Right renal pelvis (tissue), 4 donors: Measurements from ENCODE around the gene SMAD7. TPM values are rescaled to one million over a fixed set of nuclear protein-coding genes. Genes with fewer than 3 reads are reported as not detected.

Source experiments
- DNase-seq, 4 donors: peaks; one replicate each; pipeline ENCODE4 v3.0.0-alpha.2; 2013; ENCODE audit warnings: low read depth in 4 of 4, low spot score in 3 of 4, missing footprints in 1 of 4
- polyA plus RNA-seq, 4 donors: library from polyadenylated mRNA; unstranded; fragments of 120-200 nt; gene quantifications; one replicate each; pipeline ENCODE4 v1.2.1, GENCODE V29; 2013; ENCODE audit not compliant: insufficient read length in 4 of 4

SMAD7 gene
- 10 to 100 TPM; 66.6 to 73.8 (median 69.0) TPM for polyA plus RNA-seq

GRCh38 chr18:48950536-48951447, at the start of gene SMAD7:
SMAD7 (minus strand) TSS chr18:48950965; CDS start chr18:48950424, 541 bp downstream.
- DNase-seq: no peak

GRCh38 chr18:48999569-48999968, 48.8 kb upstream of the SMAD7 start:
- no peak for DNase-seq

GRCh38 chr18:48997985-48998831, 47.4 kb upstream of the SMAD7 start:
- no peak for DNase-seq

GRCh38 chr18:48997681-48997984, 46.9 kb upstream of the SMAD7 start:
- DNase-seq: no peak

GRCh38 chr18:48996901-48997463, 46.2 kb upstream of the SMAD7 start:
- DNase-seq: no peak

- DNase-seq: no peak
Observed at GRCh38 chr18:48996041-48996440, 45.3 kb upstream of the SMAD7 start.

GRCh38 chr18:48994926-48995835, 44.4 kb upstream of the SMAD7 start:
- no peak for DNase-seq

- no peak for DNase-seq
Observed at GRCh38 chr18:48994044-48994651, 43.4 kb upstream of the SMAD7 start.

GRCh38 chr18:48993586-48993985, 42.8 kb upstream of the SMAD7 start:
- no peak for DNase-seq

- no peak for DNase-seq
Observed at GRCh38 chr18:48992791-48993555, 42.2 kb upstream of the SMAD7 start.

- no peak for DNase-seq
Observed at GRCh38 chr18:48992133-48992532, 41.4 kb upstream of the SMAD7 start.

GRCh38 chr18:48991676-48992075, 40.9 kb upstream of the SMAD7 start:
- DNase-seq: no peak

GRCh38 chr18:48991319-48991660, 40.5 kb upstream of the SMAD7 start:
- DNase-seq: no peak

- no peak for DNase-seq
Observed at GRCh38 chr18:48990481-48991318, 39.9 kb upstream of the SMAD7 start.

GRCh38 chr18:48989304-48990303, 38.8 kb upstream of the SMAD7 start:
- no peak for DNase-seq

GRCh38 chr18:48988508-48989303, 37.9 kb upstream of the SMAD7 start:
- no peak for DNase-seq
